SK-N-SH (cell line): ENCODE results near the gene PTPN22. TPM values are rescaled to one million over a fixed set of nuclear protein-coding genes. Genes with fewer than 3 reads are reported as not detected.

Source experiments
- CTCF ChIA-PET: fragments of 300-600, 350-600 bp; formaldehyde crosslinking; extraction: SDS; loops from one replicate; lab custom pipeline; 2021; lab: Yijun Ruan, JAX
- POLR2A ChIA-PET: fragments of 350-600 bp; sonication (Branson Sonifier 250); formaldehyde crosslinking; extraction: SDS; loops from one replicate; lab custom pipeline; 2020; ENCODE audit warnings: antibody characterized with exemption, inconsistent platforms; lab: Yijun Ruan, JAX
- DNase-seq: peaks from one replicate; pipeline ENCODE4 v3.0.0; 2012
- H2AFZ ChIP-seq: fragments of 200-600 bp; sonication (generic); 2 replicates; pipeline ENCODE4 v1.8.1; 2016; ENCODE audit warnings: antibody characterized with exemption, mild to moderate bottlenecking, low read depth
- H3F3A ChIP-seq: fragments of 200-600 bp; sonication (generic); replicated peaks from 2 replicates; pipeline ENCODE3; 2016; ENCODE audit warnings: antibody characterized with exemption, mild to moderate bottlenecking; ENCODE audit not compliant: insufficient read depth
- H3K27ac ChIP-seq, 2 experiments: fragments of 200-500 bp in 1 of 2; fragments of 200-600 bp in 1 of 2; sonication (Bioruptor generic) in 1 of 2; sonication (generic), shearing (Covaris generic) in 1 of 2; 2 replicates each; pipeline versions ENCODE4 v1.5.1 to v1.6.1; 2014 to 2016; ENCODE audit warnings: low read depth in 2 of 2, inconsistent platforms in 1 of 2, low read length in 1 of 2, mild to moderate bottlenecking in 1 of 2, mixed read lengths in 1 of 2
- H3K27me3 ChIP-seq: fragments of 200-600 bp; sonication (generic), shearing (Covaris generic); 2 replicates; pipeline ENCODE4 v1.6.1; 2016; ENCODE audit warnings: mixed run types; ENCODE audit not compliant: insufficient read depth
- H3K36me3 ChIP-seq, 2 experiments: fragments of 200-500 bp in 1 of 2; fragments of 200-600 bp in 1 of 2; sonication (Bioruptor generic) in 1 of 2; sonication (generic) in 1 of 2; replicated peaks in 1 of 2; 2 replicates each; pipeline versions ENCODE3 to v1.5.1; 2014 to 2016; ENCODE audit warnings: low read length in 1 of 2, mild to moderate bottlenecking in 1 of 2; ENCODE audit not compliant: insufficient read depth in 2 of 2, control insufficient read depth in 1 of 2
- H3K4me1 ChIP-seq, 2 experiments: fragments of 200-500 bp in 1 of 2; fragments of 200-600 bp in 1 of 2; sonication (Bioruptor generic) in 1 of 2; sonication (generic), shearing (Covaris generic) in 1 of 2; 2 replicates each; pipeline versions ENCODE4 v1.5.1 to v1.6.1; 2014 to 2016; ENCODE audit warnings: low read depth in 1 of 2, low read length in 1 of 2, mixed run types in 1 of 2; ENCODE audit not compliant: insufficient read depth in 2 of 2, control insufficient read depth in 1 of 2
- H3K4me2 ChIP-seq: fragments of 200-600 bp; sonication (generic), shearing (Covaris generic); 2 replicates; pipeline ENCODE4 v1.6.1; 2017; ENCODE audit warnings: mixed run types
- H3K4me3 ChIP-seq, 2 experiments: fragments of 200-500 bp in 1 of 2; fragments of 200-600 bp in 1 of 2; sonication (Bioruptor generic) in 1 of 2; sonication (generic), shearing (Covaris generic) in 1 of 2; 2 replicates each; pipeline versions ENCODE4 v1.5.1 to v1.8.1; 2014 to 2016; ENCODE audit warnings: low read depth in 2 of 2, inconsistent platforms in 1 of 2, low read length in 1 of 2, mild to moderate bottlenecking in 1 of 2, mixed read lengths in 1 of 2, moderate library complexity in 1 of 2
- H3K79me2 ChIP-seq: fragments of 200-600 bp; sonication (generic); 2 replicates; pipeline ENCODE4 v1.8.1; 2017; ENCODE audit warnings: mild to moderate bottlenecking; ENCODE audit not compliant: insufficient read depth
- H3K9ac ChIP-seq: fragments of 200-600 bp; sonication (generic); 2 replicates; pipeline ENCODE4 v1.6.1; 2017; ENCODE audit warnings: mixed run types
- H3K9me2 ChIP-seq: fragments of 200-600 bp; sonication (generic); 2 replicates; pipeline ENCODE4 v1.6.1; 2017; ENCODE audit warnings: mixed run types
- H3K9me3 ChIP-seq: fragments of 200-600 bp; sonication (generic); 2 replicates; pipeline ENCODE4 v1.6.1; 2017; ENCODE audit warnings: mixed run types, mild to moderate bottlenecking, moderate library complexity
- H4K20me1 ChIP-seq: fragments of 200-600 bp; sonication (generic); 2 replicates; pipeline ENCODE4 v1.6.1; 2017; ENCODE audit warnings: mild to moderate bottlenecking, mixed run types; ENCODE audit not compliant: insufficient read depth
- EP300 ChIP-seq, 2 experiments: IDR thresholded peaks; 2 replicates each; pipeline versions ENCODE4 v1.4.0 to v1.6.1; 2012; ENCODE audit warnings: borderline replicate concordance in 1 of 2, low read depth in 1 of 2, low read length in 1 of 2
- EZH2phosphoT487 ChIP-seq: fragments of 200-600 bp; sonication (generic); IDR thresholded peaks from 2 replicates; pipeline ENCODE4 v1.6.1; 2017; ENCODE audit warnings: low read depth, mixed run types, mild to moderate bottlenecking, antibody characterized with exemption, moderate library complexity, borderline replicate concordance
- FOSL2 ChIP-seq: IDR thresholded peaks from 2 replicates; pipeline ENCODE4 v1.4.0; 2012; ENCODE audit warnings: low read depth, mild to moderate bottlenecking, moderate library complexity, borderline replicate concordance
- FOXJ3 ChIP-seq: sonication (generic); formaldehyde crosslinking; IDR thresholded peaks from 2 replicates; pipeline ENCODE4 v1.5.1; 2020; ENCODE audit warnings: mild to moderate bottlenecking, missing genetic modification reagents
- FOXM1 ChIP-seq: IDR thresholded peaks from 2 replicates; pipeline ENCODE4 v1.4.0; 2012; ENCODE audit warnings: low read depth, mild to moderate bottlenecking
- JUND ChIP-seq: IDR thresholded peaks from 2 replicates; pipeline ENCODE4 v1.4.0; 2012
- MXI1 ChIP-seq: IDR thresholded peaks from 2 replicates; pipeline ENCODE4 v1.6.1; 2012; ENCODE audit warnings: mild to moderate bottlenecking, low read depth, low read length, improper control_type of control experiment
- NFIC ChIP-seq: IDR thresholded peaks from 2 replicates; pipeline ENCODE4 v1.4.0; 2012; ENCODE audit warnings: borderline replicate concordance
- NRF1 ChIP-seq: IDR thresholded peaks from 2 replicates; pipeline ENCODE4 v1.6.1; 2012; ENCODE audit warnings: low read depth, mild to moderate bottlenecking, low read length
- PBX3 ChIP-seq: IDR thresholded peaks from 2 replicates; pipeline ENCODE4; 2012
- RCOR1 ChIP-seq: fragments of 150-350 bp; IDR thresholded peaks from 2 replicates; pipeline ENCODE4 v1.6.1; 2017; ENCODE audit warnings: antibody characterized with exemption, low read length
- SIN3A ChIP-seq: IDR thresholded peaks from 2 replicates; pipeline ENCODE4 v1.6.1; 2012; ENCODE audit warnings: low read depth, mild to moderate bottlenecking, low read length, moderate library complexity, borderline replicate concordance
- TCF12 ChIP-seq: IDR thresholded peaks from 2 replicates; pipeline ENCODE4 v1.4.0; 2012
- TEAD4 ChIP-seq: IDR thresholded peaks from 2 replicates; pipeline ENCODE4 v1.4.0; 2012; ENCODE audit warnings: mild to moderate bottlenecking, borderline replicate concordance; ENCODE audit not compliant: insufficient read depth
- USF1 ChIP-seq: IDR thresholded peaks from 2 replicates; pipeline ENCODE4 v1.4.0; 2012; ENCODE audit warnings: low read depth, borderline replicate concordance
- WGBS: methylation state at CpG from one replicate; pipeline ENCODE4 v1.1.6; 2017; ENCODE audit warnings: low lambda C conversion rate; 5-methylcytosine and 5-hydroxymethylcytosine counted together
- polyA plus RNA-seq, 3 experiments: library from polyadenylated mRNA; depleted of rRNA; stranded (reverse); fragments of >200 nt; gene quantifications; 2 replicates each; pipeline ENCODE4 v1.2.3, GENCODE V29; 2012
- TF ChIP-seq, protein P1 (sequence below): fragments of 150-350 bp; IDR thresholded peaks from 2 replicates; pipeline ENCODE4 v1.6.1; 2016; ENCODE audit warnings: mild to moderate bottlenecking, low read depth, low read length
- TF ChIP-seq, protein P2 (sequence below): IDR thresholded peaks from 2 replicates; pipeline ENCODE4 v1.4.0; 2012; ENCODE audit warnings: low read depth

The PTPN22 gene
- polyA plus RNA-seq, 1 of the 3 experiments (the other 2 are of a cell fraction) = 0.12 TPM

GRCh38 chr1:113830039-113830438 is 41.5 kb downstream of the PTPN22 start:
- Histone ChIP-seq H3K9me2 (no peaks in the 10 kb centered on the region), H3K9ac (no peak overlapping the region; the same call in 1 of the 2 replicates), H3K4me3 (no peak overlapping the region), H3K27me3 (no peaks in the 10 kb centered on the region), H3K27ac (peak overlapping the region in 1 of 2 experiments; percentile 66; a peak in 2 of 4 replicates), H4K20me1 (no peaks in the 10 kb centered on the region), H3K36me3 (no peaks in the 10 kb centered on the region), H3F3A (peaks cover 15% of the 10 kb centered on the region), H3K9me3 (no peaks in the 10 kb centered on the region), H3K4me2 (no peak overlapping the region), H3K79me2 (no peaks in the 10 kb centered on the region), H2AFZ (peak overlapping the region; percentile 65), H3K4me1 (peaks cover 0 to 18% of the 10 kb centered on the region in 2 experiments; a peak in 1 of 4 replicates)
- no peak for DNase-seq
- ChIA-PET POLR2A (no interaction called here), CTCF (no interaction called here)
- 23% methylated on average over 3 of the region's 3 CpGs for WGBS
- TF ChIP-seq, protein P1, sequence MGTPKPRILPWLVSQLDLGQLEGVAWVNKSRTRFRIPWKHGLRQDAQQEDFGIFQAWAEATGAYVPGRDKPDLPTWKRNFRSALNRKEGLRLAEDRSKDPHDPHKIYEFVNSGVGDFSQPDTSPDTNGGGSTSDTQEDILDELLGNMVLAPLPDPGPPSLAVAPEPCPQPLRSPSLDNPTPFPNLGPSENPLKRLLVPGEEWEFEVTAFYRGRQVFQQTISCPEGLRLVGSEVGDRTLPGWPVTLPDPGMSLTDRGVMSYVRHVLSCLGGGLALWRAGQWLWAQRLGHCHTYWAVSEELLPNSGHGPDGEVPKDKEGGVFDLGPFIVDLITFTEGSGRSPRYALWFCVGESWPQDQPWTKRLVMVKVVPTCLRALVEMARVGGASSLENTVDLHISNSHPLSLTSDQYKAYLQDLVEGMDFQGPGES = no peak
- no peak for TF ChIP-seq RCOR1
- no peak for TF ChIP-seq EZH2phosphoT487
- TF ChIP-seq FOXM1 = 0 out of 2 replicates have a peak, but pooled peaks have one; percentile 20
- no peak for TF ChIP-seq SIN3A
- no peak for TF ChIP-seq PBX3
- TF ChIP-seq FOSL2 = peak; percentile 54; the same call in 1 of the 2 replicates
- TF ChIP-seq USF1 = no peak
- TF ChIP-seq, protein P2, sequence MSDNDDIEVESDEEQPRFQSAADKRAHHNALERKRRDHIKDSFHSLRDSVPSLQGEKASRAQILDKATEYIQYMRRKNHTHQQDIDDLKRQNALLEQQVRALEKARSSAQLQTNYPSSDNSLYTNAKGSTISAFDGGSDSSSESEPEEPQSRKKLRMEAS = no peak
- no peak for TF ChIP-seq NFIC
- no peak for TF ChIP-seq TEAD4
- no peak for TF ChIP-seq NRF1
- TF ChIP-seq TCF12 = 0 out of 2 replicates have a peak, but pooled peaks have one; percentile 26
- TF ChIP-seq JUND = peak; percentile 59
- TF ChIP-seq EP300 (IDR thresholded peaks at IDR 0.05; ENCODE audit: borderline replicate concordance in 1 of 2, low read depth in 1 of 2, low read length in 1 of 2) = peak in 1 of 2 experiments; percentile 19; a peak in 1 of 4 replicates

DNA sequence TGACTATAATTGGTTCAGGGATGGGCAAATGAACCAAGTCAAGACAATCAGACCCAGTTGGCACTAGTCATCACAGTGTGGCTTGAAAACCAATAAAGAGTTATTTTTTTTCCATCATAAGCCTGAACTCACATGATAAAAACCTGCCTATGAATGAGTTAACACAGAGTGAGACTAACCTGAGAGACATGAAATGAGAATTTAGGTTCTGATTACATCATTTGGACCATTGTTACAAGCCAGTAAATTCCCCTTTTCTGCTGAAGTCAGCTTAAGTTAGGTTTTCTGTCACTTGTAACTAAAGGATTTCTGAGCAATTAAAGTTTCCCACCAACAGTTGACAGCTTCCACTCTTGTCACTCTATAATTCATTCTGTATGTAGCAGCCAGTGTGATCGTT is 49.6 kb downstream of the PTPN22 start:
- no peak for DNase-seq
- Histone ChIP-seq H2AFZ (no peak overlapping the region), H4K20me1 (no peaks in the 10 kb centered on the region), H3K9me3 (no peaks in the 10 kb centered on the region), H3K9me2 (no peaks in the 10 kb centered on the region), H3K4me1 (no peaks in the 10 kb centered on the region), H3K27me3 (no peaks in the 10 kb centered on the region), H3K36me3 (no peaks in the 10 kb centered on the region), H3K4me3 (no peak overlapping the region), H3K4me2 (no peak overlapping the region), H3K79me2 (no peaks in the 10 kb centered on the region), H3K27ac (no peak overlapping the region), H3K9ac (no peak overlapping the region), H3F3A (no peaks in the 10 kb centered on the region)
- TF ChIP-seq FOXJ3 (CRISPR knock-in tag) (no peak), PBX3 (no peak), RCOR1 (no peak), MXI1 (no peak)
- ChIA-PET POLR2A (no interaction called here), CTCF (no interaction called here)
- WGBS = 69% methylated on average over 1 of the region's 1 CpG
